ENCODE results near the gene SPP1.
"Not testable (repeated sequence)": the region's sequence is repeated elsewhere in the genome, so short reads cannot be mapped to it uniquely, and the experiment has no call there.

SPP1 gene

GRCh38 chr4:87989765-87990164 is 14.3 kb downstream of the SPP1 start:
- DNase-seq (ENCODE audit: low spot score), result no peak

GRCh38 chr4:87995435-87995834 is 19.9 kb downstream of the SPP1 start:
- DNase-seq (ENCODE audit: low spot score), result no peak

- DNase-seq (ENCODE audit: low spot score), result not testable (repeated sequence)
Measured at GRCh38 chr4:87999191-87999691, 23.7 kb downstream of the SPP1 start.

- no peak for DNase-seq (ENCODE audit: low spot score)
Measured at GRCh38 chr4:88001871-88002270, 26.4 kb downstream of the SPP1 start.

- DNase-seq (ENCODE audit: low spot score), result peak; percentile 54
Measured at GRCh38 chr4:88002786-88003185, 27.3 kb downstream of the SPP1 start.

- DNase-seq (ENCODE audit: low spot score), result peak; percentile 29
Measured at GRCh38 chr4:88003261-88003660, 27.7 kb downstream of the SPP1 start.

- DNase-seq (ENCODE audit: low spot score), result peak; percentile 58
Measured at GRCh38 chr4:88005076-88005475, 29.6 kb downstream of the SPP1 start.

- no peak for DNase-seq (ENCODE audit: low spot score)
Measured at GRCh38 chr4:88005946-88006345, 30.4 kb downstream of the SPP1 start.

- no peak for DNase-seq (ENCODE audit: low spot score)
Measured at GRCh38 chr4:88006956-88007303, 31.4 kb downstream of the SPP1 start.

GRCh38 chr4:88007304-88008121 is 32.0 kb downstream of the SPP1 start, which contains the start of gene PKD2:
PKD2 (plus strand) TSS chr4:88007635; CDS start chr4:88007734, 99 bp downstream.
- DNase-seq (ENCODE audit: low spot score), result peak; percentile 97

GRCh38 chr4:88008122-88008742 is 32.7 kb downstream of the SPP1 start:
- peak; percentile 62 for DNase-seq (ENCODE audit: low spot score)

- peak; percentile 36 for DNase-seq (ENCODE audit: low spot score)
Measured at GRCh38 chr4:88008743-88009171, 33.2 kb downstream of the SPP1 start.

- no peak for DNase-seq (ENCODE audit: low spot score)
Measured at GRCh38 chr4:88009871-88010270, 34.4 kb downstream of the SPP1 start.

- DNase-seq (ENCODE audit: low spot score), result peak; percentile 36
Measured at GRCh38 chr4:88010966-88011365, 35.5 kb downstream of the SPP1 start.

GRCh38 chr4:88012647-88013046 is 37.1 kb downstream of the SPP1 start:
- no peak for DNase-seq (ENCODE audit: low spot score)

GRCh38 chr4:88014386-88014905 is 38.9 kb downstream of the SPP1 start:
- DNase-seq (ENCODE audit: low spot score), result no peak

- DNase-seq (ENCODE audit: low spot score), result no peak
Measured at GRCh38 chr4:88015659-88016295, 40.3 kb downstream of the SPP1 start.

GRCh38 chr4:88017516-88018297 is 42.2 kb downstream of the SPP1 start:
- DNase-seq (ENCODE audit: low spot score), result peak; percentile 86

GRCh38 chr4:88018466-88018865 is 43.0 kb downstream of the SPP1 start:
- no peak for DNase-seq (ENCODE audit: low spot score)

GRCh38 chr4:88021824-88022223 is 46.3 kb downstream of the SPP1 start:
- DNase-seq (ENCODE audit: low spot score), result peak; percentile 16

GRCh38 chr4:88022289-88022688 is 46.8 kb downstream of the SPP1 start:
- no peak for DNase-seq (ENCODE audit: low spot score)
